AG10803 (cell line): ENCODE data around the gene SULT1C2.
"Not testable (repeated sequence)": the region's sequence is repeated elsewhere in the genome, so short reads cannot be mapped to it uniquely, and the experiment has no call there.

ENCODE experiments used
- DNase-seq: peaks from one replicate; pipeline ENCODE4 v3.0.0; 2010; ENCODE audit warnings: low read depth
- H3K4me3 ChIP-seq: 2 replicates; pipeline ENCODE4 v1.5.1; 2011; ENCODE audit warnings: mild to moderate bottlenecking, low read length, control low read depth
- TF ChIP-seq, protein P1 (sequence below): conservative IDR thresholded peaks from 2 replicates; pipeline ENCODE4 v1.5.1; 2011; ENCODE audit warnings: mild to moderate bottlenecking, low read length, control low read depth, inconsistent platforms

The SULT1C2 gene

GRCh38 chr2:108348816-108349570, 60.3 kb downstream of the SULT1C2 start:
- TF ChIP-seq, protein P1, sequence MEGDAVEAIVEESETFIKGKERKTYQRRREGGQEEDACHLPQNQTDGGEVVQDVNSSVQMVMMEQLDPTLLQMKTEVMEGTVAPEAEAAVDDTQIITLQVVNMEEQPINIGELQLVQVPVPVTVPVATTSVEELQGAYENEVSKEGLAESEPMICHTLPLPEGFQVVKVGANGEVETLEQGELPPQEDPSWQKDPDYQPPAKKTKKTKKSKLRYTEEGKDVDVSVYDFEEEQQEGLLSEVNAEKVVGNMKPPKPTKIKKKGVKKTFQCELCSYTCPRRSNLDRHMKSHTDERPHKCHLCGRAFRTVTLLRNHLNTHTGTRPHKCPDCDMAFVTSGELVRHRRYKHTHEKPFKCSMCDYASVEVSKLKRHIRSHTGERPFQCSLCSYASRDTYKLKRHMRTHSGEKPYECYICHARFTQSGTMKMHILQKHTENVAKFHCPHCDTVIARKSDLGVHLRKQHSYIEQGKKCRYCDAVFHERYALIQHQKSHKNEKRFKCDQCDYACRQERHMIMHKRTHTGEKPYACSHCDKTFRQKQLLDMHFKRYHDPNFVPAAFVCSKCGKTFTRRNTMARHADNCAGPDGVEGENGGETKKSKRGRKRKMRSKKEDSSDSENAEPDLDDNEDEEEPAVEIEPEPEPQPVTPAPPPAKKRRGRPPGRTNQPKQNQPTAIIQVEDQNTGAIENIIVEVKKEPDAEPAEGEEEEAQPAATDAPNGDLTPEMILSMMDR = no peak
- no peak overlapping the region for H3K4me3 ChIP-seq
- DNase-seq = no peak

DNA sequence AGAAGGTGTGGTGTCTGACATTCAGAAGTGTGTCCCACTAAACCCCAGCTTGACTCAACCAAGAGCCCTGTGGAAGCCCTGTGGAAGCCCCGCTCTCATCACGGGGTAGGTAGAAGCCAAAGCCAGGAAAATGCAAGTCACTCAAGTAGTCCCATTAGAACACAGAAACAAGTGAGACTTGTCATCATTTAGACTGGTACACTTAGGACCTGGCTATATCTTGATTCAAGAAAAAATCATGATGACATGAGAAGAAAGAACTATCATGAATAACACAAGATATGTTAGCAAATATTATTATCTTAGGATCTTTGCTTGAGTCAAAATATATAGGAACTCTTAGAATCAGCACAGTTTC, 60.9 kb downstream of the SULT1C2 start:
- DNase-seq = no peak
- TF ChIP-seq, protein P1 = no peak

GRCh38 chr2:108351889-108352288, 63.2 kb downstream of the SULT1C2 start:
- no peak overlapping the region for H3K4me3 ChIP-seq
- TF ChIP-seq, protein P1 = no peak
- DNase-seq = peak; percentile 75

More for the DNA sequence above, 60.9 kb downstream of the SULT1C2 start:
- H3K4me3 ChIP-seq = no peak overlapping the region

DNA sequence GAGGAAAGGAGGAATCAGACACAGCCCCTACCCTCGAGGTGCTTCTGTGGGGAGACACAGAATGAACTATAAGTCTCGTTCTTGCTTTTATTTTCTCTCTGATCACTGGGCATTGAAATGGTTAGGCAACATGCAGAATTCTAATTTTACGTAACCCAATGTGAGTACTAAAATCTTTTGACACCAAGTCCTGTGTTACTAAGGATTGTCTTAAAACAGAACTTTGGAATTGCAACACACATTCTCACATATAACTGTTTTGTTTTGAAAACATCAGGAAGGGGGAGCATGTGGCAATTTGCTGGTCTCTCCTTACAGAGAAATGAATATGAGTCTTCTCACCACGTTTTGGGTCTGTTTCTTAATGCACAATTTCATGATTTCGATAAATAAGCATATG, 65.4 kb downstream of the SULT1C2 start:
- TF ChIP-seq, protein P1 = no peak
- no peak overlapping the region for H3K4me3 ChIP-seq
- DNase-seq = peak; percentile 42

GRCh38 chr2:108355906-108356734, 67.4 kb downstream of the SULT1C2 start:
- TF ChIP-seq, protein P1 = no peak
- no peak for DNase-seq
- no peak overlapping the region for H3K4me3 ChIP-seq

DNA sequence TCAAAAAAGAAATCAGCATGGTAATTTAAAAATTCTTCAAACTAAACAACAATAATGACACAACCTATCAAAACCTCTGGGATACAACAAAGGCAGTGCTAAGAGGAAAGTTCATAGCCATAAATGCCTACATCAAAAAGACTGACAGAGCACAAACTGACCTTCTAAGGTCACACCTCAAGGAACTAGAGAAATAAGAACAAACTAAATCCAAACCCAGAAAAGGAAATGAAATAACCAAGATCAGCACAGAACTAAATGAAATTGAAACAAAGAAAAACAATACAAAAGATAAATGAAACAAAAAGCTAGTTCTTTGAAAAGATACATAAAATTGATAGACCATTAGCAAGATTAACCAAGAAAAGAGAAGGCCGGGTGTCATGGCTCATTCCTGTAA, 70.6 kb downstream of the SULT1C2 start:
- not testable (repeated sequence) for H3K4me3 ChIP-seq, DNase-seq
